ENCODE data around the gene TRIM33. TPM values are rescaled to one million over a fixed set of nuclear protein-coding genes. Genes with fewer than 3 reads are reported as not detected.

The TRIM33 gene
- total RNA-seq, 1 donor from 2014 or later: 36.2 TPM

- TF ChIP-seq CTCF (IDR thresholded peaks at IDR 0.05; ENCODE audit: unreplicated experiment): no peak
- Mint-ChIP-seq H3K4me3 (ENCODE audit: unreplicated experiment) (no peak overlapping the region), H3K27me3 (ENCODE audit: unreplicated experiment) (no peaks in the 10 kb centered on the region), H3K27ac (ENCODE audit: unreplicated experiment) (no peak overlapping the region), H3K36me3 (ENCODE audit: low read depth, unreplicated experiment) (peaks cover 21% of the 10 kb centered on the region), H3K4me1 (ENCODE audit: unreplicated experiment) (peaks cover 8% of the 10 kb centered on the region), H3K9me3 (ENCODE audit: unreplicated experiment) (no peaks in the 10 kb centered on the region)
- DNase-seq (ENCODE audit: low spot score): no peak
Observed at GRCh38 chr1:114456586-114456985, 54.4 kb downstream of the TRIM33 start.

GRCh38 chr1:114455102-114455785 is 55.8 kb downstream of the TRIM33 start:
- Mint-ChIP-seq H3K27ac (ENCODE audit: unreplicated experiment) (no peak overlapping the region), H3K27me3 (ENCODE audit: unreplicated experiment) (no peaks in the 10 kb centered on the region), H3K9me3 (ENCODE audit: unreplicated experiment) (no peaks in the 10 kb centered on the region), H3K4me1 (ENCODE audit: unreplicated experiment) (peaks cover 8% of the 10 kb centered on the region), H3K4me3 (ENCODE audit: unreplicated experiment) (no peak overlapping the region), H3K36me3 (ENCODE audit: low read depth, unreplicated experiment) (peaks cover 21% of the 10 kb centered on the region)
- no peak for DNase-seq (ENCODE audit: low spot score)
- no peak for TF ChIP-seq CTCF (IDR thresholded peaks at IDR 0.05; ENCODE audit: unreplicated experiment)

- Mint-ChIP-seq H3K9me3 (ENCODE audit: unreplicated experiment) (no peaks in the 10 kb centered on the region), H3K4me1 (ENCODE audit: unreplicated experiment) (peaks cover 8% of the 10 kb centered on the region), H3K36me3 (ENCODE audit: low read depth, unreplicated experiment) (peaks cover 14% of the 10 kb centered on the region), H3K27me3 (ENCODE audit: unreplicated experiment) (no peaks in the 10 kb centered on the region), H3K4me3 (ENCODE audit: unreplicated experiment) (no peak overlapping the region), H3K27ac (ENCODE audit: unreplicated experiment) (no peak overlapping the region)
- no peak for DNase-seq (ENCODE audit: low spot score)
- no peak for TF ChIP-seq CTCF (IDR thresholded peaks at IDR 0.05; ENCODE audit: unreplicated experiment)
Observed at GRCh38 chr1:114454539-114454938, 56.5 kb downstream of the TRIM33 start.

GRCh38 chr1:114453361-114453784 is 57.6 kb downstream of the TRIM33 start:
- TF ChIP-seq CTCF (IDR thresholded peaks at IDR 0.05; ENCODE audit: unreplicated experiment): no peak
- H3K36me3 Mint-ChIP-seq (ENCODE audit: low read depth, unreplicated experiment): peaks cover 6% of the 10 kb centered on the region
- no peak for DNase-seq (ENCODE audit: low spot score)
- no peak overlapping the region for H3K4me3 Mint-ChIP-seq (ENCODE audit: unreplicated experiment)
- H3K4me1 Mint-ChIP-seq (ENCODE audit: unreplicated experiment): peaks cover 4% of the 10 kb centered on the region
- H3K27me3 Mint-ChIP-seq (ENCODE audit: unreplicated experiment): no peaks in the 10 kb centered on the region
- no peaks in the 10 kb centered on the region for H3K9me3 Mint-ChIP-seq (ENCODE audit: unreplicated experiment)
- no peak overlapping the region for H3K27ac Mint-ChIP-seq (ENCODE audit: unreplicated experiment)

GRCh38 chr1:114448370-114449036 is 62.5 kb downstream of the TRIM33 start:
- no peaks in the 10 kb centered on the region for H3K27me3 Mint-ChIP-seq (ENCODE audit: unreplicated experiment)
- H3K9me3 Mint-ChIP-seq (ENCODE audit: unreplicated experiment): no peaks in the 10 kb centered on the region
- no peak for TF ChIP-seq CTCF (IDR thresholded peaks at IDR 0.05; ENCODE audit: unreplicated experiment)
- H3K27ac Mint-ChIP-seq (ENCODE audit: unreplicated experiment): no peak overlapping the region
- DNase-seq (ENCODE audit: low spot score): no peak
- peaks cover 8% of the 10 kb centered on the region for H3K36me3 Mint-ChIP-seq (ENCODE audit: low read depth, unreplicated experiment)
- peaks cover 9% of the 10 kb centered on the region for H3K4me1 Mint-ChIP-seq (ENCODE audit: unreplicated experiment)
- no peak overlapping the region for H3K4me3 Mint-ChIP-seq (ENCODE audit: unreplicated experiment)
